Nephron (organoid): ENCODE results near the gene SH3PXD2A.

Experiments used
- H3K27ac Mint-ChIP-seq, 3 experiments: 2 replicates each; pipeline ENCODE4 v1.8.0; 2020; ENCODE audit warnings: mixed read lengths in 3 of 3, mild to moderate bottlenecking in 2 of 3, moderate library complexity in 1 of 3
- H3K27me3 Mint-ChIP-seq: 2 replicates; pipeline ENCODE4 v1.8.0; 2021; ENCODE audit warnings: low read depth, mild to moderate bottlenecking, moderate library complexity, mixed read lengths
- H3K36me3 Mint-ChIP-seq: 2 replicates; pipeline ENCODE4 v1.8.0; 2020; ENCODE audit warnings: low read depth, mixed read lengths
- H3K4me1 Mint-ChIP-seq: 2 replicates; pipeline ENCODE4 v1.8.0; 2020; ENCODE audit warnings: mixed read lengths
- H3K4me3 Mint-ChIP-seq, 3 experiments: 2 replicates each; pipeline ENCODE4 v1.8.0; 2020; ENCODE audit warnings: mild to moderate bottlenecking in 3 of 3, mixed read lengths in 3 of 3, moderate library complexity in 2 of 3
- H3K9me3 Mint-ChIP-seq: 2 replicates; pipeline ENCODE4 v1.8.0; 2020; ENCODE audit warnings: mixed read lengths
- TF ChIP-seq, protein P1 (sequence below), 3 experiments: fragments of 200-600 bp; sonication (generic); IDR thresholded peaks; one replicate each; pipeline ENCODE4 v1.5.0; 2021; ENCODE audit warnings: antibody characterized with exemption in 3 of 3; ENCODE audit not compliant: unreplicated experiment in 3 of 3

Gene SH3PXD2A

DNA sequence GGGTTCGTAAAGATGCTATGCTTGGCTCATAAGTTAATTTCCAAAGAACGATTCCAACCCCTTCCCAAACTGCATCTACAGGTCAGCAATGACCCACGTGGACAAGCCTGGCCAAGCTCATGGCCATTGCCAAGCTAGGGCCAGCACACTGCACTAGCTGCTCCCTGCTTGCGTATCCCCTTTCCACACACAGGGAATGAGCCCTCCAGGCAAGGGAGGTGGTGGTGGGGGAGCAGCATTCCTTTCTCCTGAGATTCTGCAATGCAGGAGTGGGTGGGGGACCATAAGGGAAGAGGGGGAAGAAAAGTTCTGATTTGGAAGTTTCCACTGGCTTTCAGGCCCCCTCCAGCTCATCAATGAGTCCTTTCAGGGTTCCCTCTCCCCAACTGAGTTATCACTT, 56.0 kb downstream of the SH3PXD2A start:
- H3K4me3 Mint-ChIP-seq: no peak overlapping the region
- H3K36me3 Mint-ChIP-seq: peaks cover 17% of the 10 kb centered on the region
- H3K4me1 Mint-ChIP-seq: peaks cover 13% of the 10 kb centered on the region
- no peaks in the 10 kb centered on the region for H3K9me3 Mint-ChIP-seq
- TF ChIP-seq, protein P1, sequence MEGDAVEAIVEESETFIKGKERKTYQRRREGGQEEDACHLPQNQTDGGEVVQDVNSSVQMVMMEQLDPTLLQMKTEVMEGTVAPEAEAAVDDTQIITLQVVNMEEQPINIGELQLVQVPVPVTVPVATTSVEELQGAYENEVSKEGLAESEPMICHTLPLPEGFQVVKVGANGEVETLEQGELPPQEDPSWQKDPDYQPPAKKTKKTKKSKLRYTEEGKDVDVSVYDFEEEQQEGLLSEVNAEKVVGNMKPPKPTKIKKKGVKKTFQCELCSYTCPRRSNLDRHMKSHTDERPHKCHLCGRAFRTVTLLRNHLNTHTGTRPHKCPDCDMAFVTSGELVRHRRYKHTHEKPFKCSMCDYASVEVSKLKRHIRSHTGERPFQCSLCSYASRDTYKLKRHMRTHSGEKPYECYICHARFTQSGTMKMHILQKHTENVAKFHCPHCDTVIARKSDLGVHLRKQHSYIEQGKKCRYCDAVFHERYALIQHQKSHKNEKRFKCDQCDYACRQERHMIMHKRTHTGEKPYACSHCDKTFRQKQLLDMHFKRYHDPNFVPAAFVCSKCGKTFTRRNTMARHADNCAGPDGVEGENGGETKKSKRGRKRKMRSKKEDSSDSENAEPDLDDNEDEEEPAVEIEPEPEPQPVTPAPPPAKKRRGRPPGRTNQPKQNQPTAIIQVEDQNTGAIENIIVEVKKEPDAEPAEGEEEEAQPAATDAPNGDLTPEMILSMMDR (IDR thresholded peaks at IDR 0.05; ENCODE audit: unreplicated experiment in 3 of 3): no peak
- no peak overlapping the region for H3K27ac Mint-ChIP-seq
- H3K27me3 Mint-ChIP-seq: peaks cover 5% of the 10 kb centered on the region

- no peaks in the 10 kb centered on the region for H3K9me3 Mint-ChIP-seq
- H3K4me3 Mint-ChIP-seq: no peak overlapping the region
- peaks cover 17% of the 10 kb centered on the region for H3K36me3 Mint-ChIP-seq
- peaks cover 7% of the 10 kb centered on the region for H3K4me1 Mint-ChIP-seq
- TF ChIP-seq, protein P1 (IDR thresholded peaks at IDR 0.05; ENCODE audit: unreplicated experiment in 3 of 3): no peak
- peaks cover 3% of the 10 kb centered on the region for H3K27me3 Mint-ChIP-seq
- H3K27ac Mint-ChIP-seq: no peak overlapping the region
These were observed 56.9 kb downstream of the SH3PXD2A start for GRCh38 chr10:103798511-103798910.

DNA sequence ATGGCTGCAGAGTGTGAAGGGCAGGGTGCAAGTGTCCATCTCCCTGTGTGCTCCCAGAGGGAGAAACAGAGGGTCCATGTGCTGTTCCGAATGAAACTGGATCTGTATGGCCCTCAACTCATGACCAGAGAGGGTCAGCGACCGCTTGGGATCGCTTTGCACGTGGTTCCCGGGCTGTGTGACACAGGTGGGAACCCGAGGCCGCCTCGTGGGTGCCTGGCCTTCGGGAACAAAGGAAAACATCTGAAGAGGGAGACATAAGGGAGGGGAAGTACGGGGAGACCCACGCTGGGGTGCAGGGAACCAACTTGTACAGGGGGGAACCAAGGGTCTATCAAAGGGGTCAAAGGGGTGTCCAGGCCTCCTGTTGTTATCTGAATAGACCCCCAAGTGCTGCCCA, 57.5 kb downstream of the SH3PXD2A start:
- Mint-ChIP-seq H3K4me1 (peaks cover 7% of the 10 kb centered on the region), H3K27me3 (peaks cover 3% of the 10 kb centered on the region), H3K4me3 (no peak overlapping the region), H3K36me3 (peaks cover 17% of the 10 kb centered on the region), H3K27ac (no peak overlapping the region), H3K9me3 (no peaks in the 10 kb centered on the region)
- TF ChIP-seq, protein P1 (IDR thresholded peaks at IDR 0.05; ENCODE audit: unreplicated experiment in 3 of 3): no peak

DNA sequence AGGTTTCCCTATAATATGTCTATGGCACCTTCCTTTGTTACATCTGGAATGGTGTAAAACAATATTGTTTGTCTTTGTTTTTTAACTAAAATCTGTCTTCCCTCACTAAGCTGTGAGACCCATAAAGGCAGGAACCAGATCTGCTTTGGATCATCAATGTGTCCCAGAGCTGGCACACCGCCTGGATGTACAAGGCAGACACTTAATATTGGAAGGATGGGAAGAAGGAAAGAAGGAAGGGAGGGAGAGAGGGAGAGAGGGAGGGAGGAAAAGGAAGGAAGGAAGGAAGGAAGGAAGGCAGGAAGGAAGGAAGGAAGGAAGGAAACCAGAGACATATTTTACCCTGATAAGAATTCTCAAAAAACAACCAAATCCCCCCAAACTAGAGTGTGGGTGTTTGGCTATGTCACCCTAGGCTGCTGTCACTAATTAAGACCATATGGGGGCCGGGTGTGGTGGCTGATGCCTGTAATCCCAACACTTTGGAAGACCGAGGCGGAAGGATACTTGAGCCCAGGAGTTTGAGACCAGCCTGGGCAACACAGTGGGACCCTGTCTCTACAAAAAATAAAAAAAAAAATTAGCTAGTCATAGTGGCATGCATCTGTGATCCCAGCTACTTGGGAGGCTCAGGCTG, 59.6 kb downstream of the SH3PXD2A start:
- H3K4me1 Mint-ChIP-seq: peaks cover 7% of the 10 kb centered on the region
- TF ChIP-seq, protein P1 (IDR thresholded peaks at IDR 0.05; ENCODE audit: unreplicated experiment in 3 of 3): no peak
- peak overlapping the region in 1 of 3 experiments; percentile 5 for H3K27ac Mint-ChIP-seq
- H3K4me3 Mint-ChIP-seq: no peak overlapping the region
- H3K27me3 Mint-ChIP-seq: peaks cover 3% of the 10 kb centered on the region
- H3K36me3 Mint-ChIP-seq: peaks cover 21% of the 10 kb centered on the region
- H3K9me3 Mint-ChIP-seq: no peaks in the 10 kb centered on the region

GRCh38 chr10:103794996-103795395, 60.4 kb downstream of the SH3PXD2A start:
- H3K27ac Mint-ChIP-seq: peak overlapping the region in 1 of 3 experiments; percentile 5
- H3K4me3 Mint-ChIP-seq: no peak overlapping the region
- TF ChIP-seq, protein P1 (IDR thresholded peaks at IDR 0.05; ENCODE audit: unreplicated experiment in 3 of 3): no peak
- no peaks in the 10 kb centered on the region for H3K9me3 Mint-ChIP-seq
- no peaks in the 10 kb centered on the region for H3K27me3 Mint-ChIP-seq
- peaks cover 22% of the 10 kb centered on the region for H3K36me3 Mint-ChIP-seq
- H3K4me1 Mint-ChIP-seq: peaks cover 7% of the 10 kb centered on the region
